ENCODE data around the gene TOB2. TPM values are rescaled to one million over a fixed set of nuclear protein-coding genes. Genes with fewer than 3 reads are reported as not detected.

Gene TOB2
- polyA plus RNA-seq, 1 of the 3 experiments (the other 2 are of a cell fraction): 8.3 TPM

DNA sequence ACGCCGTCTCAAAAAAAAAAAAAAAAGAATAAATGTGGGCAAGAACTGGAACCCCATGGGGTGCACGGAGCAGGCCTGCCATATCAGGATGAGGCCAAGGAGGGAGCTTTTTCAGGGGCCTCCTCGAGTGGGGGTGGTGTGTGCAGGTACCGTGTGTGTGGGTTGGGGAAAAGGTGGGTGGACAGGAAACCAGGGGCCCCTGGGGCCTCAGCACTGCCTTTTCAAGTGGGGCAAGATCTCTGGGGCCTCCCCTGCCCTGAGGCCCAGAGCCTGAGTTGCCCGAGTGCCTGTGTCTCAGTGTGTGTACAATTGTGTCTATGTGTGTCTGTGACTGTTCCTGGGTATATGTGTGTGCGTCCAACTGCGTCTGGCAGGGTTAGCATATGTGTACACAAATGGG, 41.0 kb downstream of the TOB2 start:
- Histone ChIP-seq H3K27ac (ENCODE audit: low read depth in 2 of 2, low read length in 1 of 2) (no peak overlapping the region), H3K36me3 (replicated peaks in 1 of 2; ENCODE audit: control insufficient read depth in 1 of 2, insufficient read depth in 2 of 2, low read length in 1 of 2) (no peaks in the 10 kb centered on the region), H3K9me3 (no peaks in the 10 kb centered on the region), H3K4me3 (ENCODE audit: low read depth in 2 of 2, low read length in 1 of 2) (no peak overlapping the region), H3K4me1 (ENCODE audit: control insufficient read depth in 1 of 2, insufficient read depth in 2 of 2, low read depth in 1 of 2, low read length in 1 of 2) (peaks cover 10 to 13% of the 10 kb centered on the region in 2 experiments; a peak in 2 of 4 replicates), H3K9ac (no peak overlapping the region), H3K4me2 (no peak overlapping the region), H3K79me2 (ENCODE audit: insufficient read depth) (no peaks in the 10 kb centered on the region), H3K9me2 (no peaks in the 10 kb centered on the region), H3F3A (replicated peaks; ENCODE audit: insufficient read depth) (no peaks in the 10 kb centered on the region), H4K20me1 (ENCODE audit: insufficient read depth) (no peaks in the 10 kb centered on the region), H2AFZ (ENCODE audit: low read depth) (no peak overlapping the region), H3K27me3 (ENCODE audit: insufficient read depth) (no peaks in the 10 kb centered on the region)
- 88% methylated on average over 7 of the region's 8 CpGs for WGBS (ENCODE audit: low lambda C conversion rate)
- DNase-seq: no peak
- no peak for TF ChIP-seq EP300 (IDR thresholded peaks at IDR 0.05; ENCODE audit: borderline replicate concordance in 1 of 2, low read depth in 1 of 2, low read length in 1 of 2)
- TF ChIP-seq SMC3 (IDR thresholded peaks at IDR 0.05; ENCODE audit: low read depth, low read length): no peak
- TF ChIP-seq, protein P1, sequence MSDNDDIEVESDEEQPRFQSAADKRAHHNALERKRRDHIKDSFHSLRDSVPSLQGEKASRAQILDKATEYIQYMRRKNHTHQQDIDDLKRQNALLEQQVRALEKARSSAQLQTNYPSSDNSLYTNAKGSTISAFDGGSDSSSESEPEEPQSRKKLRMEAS (IDR thresholded peaks at IDR 0.05; ENCODE audit: low read depth): no peak
- TF ChIP-seq, protein P2, sequence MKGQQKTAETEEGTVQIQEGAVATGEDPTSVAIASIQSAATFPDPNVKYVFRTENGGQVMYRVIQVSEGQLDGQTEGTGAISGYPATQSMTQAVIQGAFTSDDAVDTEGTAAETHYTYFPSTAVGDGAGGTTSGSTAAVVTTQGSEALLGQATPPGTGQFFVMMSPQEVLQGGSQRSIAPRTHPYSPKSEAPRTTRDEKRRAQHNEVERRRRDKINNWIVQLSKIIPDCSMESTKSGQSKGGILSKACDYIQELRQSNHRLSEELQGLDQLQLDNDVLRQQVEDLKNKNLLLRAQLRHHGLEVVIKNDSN (IDR thresholded peaks at IDR 0.05; ENCODE audit: borderline replicate concordance, low read depth): no peak
- TF ChIP-seq ZBTB33 (IDR thresholded peaks at IDR 0.05; ENCODE audit: borderline replicate concordance, low read depth): no peak
- POLR2A ChIA-PET: no interaction called here
- CTCF ChIA-PET: interaction anchor here (2.8 to 5.7 kb wide), 2 partner anchors 112 to 127 kb away, joined by 11 to 69 read pairs; no protein-coding TSS in a partner anchor

DNA sequence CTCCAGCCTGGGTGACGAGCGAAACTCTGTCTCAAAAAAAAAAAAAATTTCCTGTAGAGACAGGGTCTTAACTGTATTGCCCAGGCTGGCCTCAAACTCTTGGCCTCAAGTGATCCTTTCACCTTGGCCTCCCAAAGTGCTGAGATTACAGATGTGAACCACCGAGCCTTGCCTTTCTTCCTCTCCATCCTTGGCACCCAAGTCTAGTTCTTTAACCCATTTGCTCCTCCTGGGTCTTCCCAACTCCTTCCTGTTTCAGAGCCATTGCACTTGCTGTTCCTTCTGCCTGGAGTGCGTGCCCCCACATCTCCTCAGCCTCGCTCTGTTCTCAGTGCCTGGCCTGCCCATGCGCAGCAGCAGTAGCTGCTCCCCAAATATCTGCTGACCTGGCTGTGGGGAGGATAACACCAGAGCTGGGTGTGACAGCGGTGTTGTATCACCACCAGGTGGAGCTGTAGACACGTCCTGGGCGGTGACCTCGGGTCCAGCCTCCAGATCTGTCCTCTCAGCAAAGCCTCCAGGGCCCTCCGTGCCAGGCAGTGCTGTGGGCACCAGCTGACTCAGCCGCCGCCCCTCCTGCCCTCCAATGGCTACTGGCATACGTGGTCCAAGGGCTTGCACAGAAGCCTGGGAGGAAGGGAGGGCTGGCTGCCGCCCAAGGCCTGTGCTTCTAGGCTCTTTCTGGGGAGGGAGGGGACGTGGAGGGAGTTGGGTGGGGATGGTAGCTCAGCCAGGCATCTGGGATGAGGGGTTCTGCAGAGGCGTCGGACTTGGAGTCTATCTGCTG, 42.9 kb downstream of the TOB2 start:
- peak; percentile 82 for DNase-seq
- no peak overlapping the region for H3K4me2 ChIP-seq
- no peaks in the 10 kb centered on the region for H3K9me2 ChIP-seq
- H3K9me3 ChIP-seq: no peaks in the 10 kb centered on the region
- CTCF ChIA-PET: interaction anchor here (0.6 to 5.7 kb wide), 25 partner anchors 9 to 489 kb away, joined by 3 to 69 read pairs (median 4); partner anchors contain the start of genes TEF and TOB2
- H2AFZ ChIP-seq (ENCODE audit: low read depth): no peak overlapping the region
- H3K79me2 ChIP-seq (ENCODE audit: insufficient read depth): no peaks in the 10 kb centered on the region
- H3K36me3 ChIP-seq (replicated peaks in 1 of 2; ENCODE audit: control insufficient read depth in 1 of 2, insufficient read depth in 2 of 2, low read length in 1 of 2): no peaks in the 10 kb centered on the region
- POLR2A ChIA-PET: interaction anchor here (0.9 to 3.0 kb wide), 6 partner anchors 9 to 120 kb away, joined by 3 to 15 read pairs (median 4); partner anchors contain the start of genes ACO2, PHF5A, TEF and TOB2
- 40% methylated on average over 7 of the region's 18 CpGs for whole genome bisulfite sequencing (ENCODE audit: low lambda C conversion rate)
- H4K20me1 ChIP-seq (ENCODE audit: insufficient read depth): no peaks in the 10 kb centered on the region
- no peaks in the 10 kb centered on the region for H3F3A ChIP-seq (replicated peaks; ENCODE audit: insufficient read depth)
- H3K9ac ChIP-seq: no peak overlapping the region
- no peaks in the 10 kb centered on the region for H3K27me3 ChIP-seq (ENCODE audit: insufficient read depth)
- no peak overlapping the region; a peak in 1 of 4 replicates for H3K4me3 ChIP-seq (ENCODE audit: low read depth in 2 of 2, low read length in 1 of 2)
- no peak overlapping the region; a peak in 1 of 4 replicates for H3K27ac ChIP-seq (ENCODE audit: low read depth in 2 of 2, low read length in 1 of 2)
- peaks cover 10 to 16% of the 10 kb centered on the region in 2 experiments; a peak in 2 of 4 replicates for H3K4me1 ChIP-seq (ENCODE audit: control insufficient read depth in 1 of 2, insufficient read depth in 2 of 2, low read depth in 1 of 2, low read length in 1 of 2)
- TF ChIP-seq MXI1 (IDR thresholded peaks at IDR 0.05; ENCODE audit: low read depth, low read length): no peak
- TF ChIP-seq RFX5 (IDR thresholded peaks at IDR 0.05; ENCODE audit: low read length): no peak
- TF ChIP-seq SIN3A (IDR thresholded peaks at IDR 0.05; ENCODE audit: borderline replicate concordance, low read depth, low read length): peak; percentile 66; the same call in 1 of the 2 replicates
- no peak for TF ChIP-seq GATA2 (CRISPR knock-in tag; IDR thresholded peaks at IDR 0.05)
- no peak for TF ChIP-seq TEAD4 (IDR thresholded peaks at IDR 0.05; ENCODE audit: borderline replicate concordance, insufficient read depth)
- TF ChIP-seq PBX3 (IDR thresholded peaks at IDR 0.05): no peak
- peak; percentile 54 for TF ChIP-seq NRF1 (IDR thresholded peaks at IDR 0.05; ENCODE audit: low read depth, low read length)
- TF ChIP-seq ZBTB33 (IDR thresholded peaks at IDR 0.05; ENCODE audit: borderline replicate concordance, low read depth): no peak
- no peak for TF ChIP-seq RCOR1 (IDR thresholded peaks at IDR 0.05; ENCODE audit: low read length)
- TF ChIP-seq, protein P1 (IDR thresholded peaks at IDR 0.05; ENCODE audit: low read depth): no peak
- TF ChIP-seq CTCF (IDR thresholded peaks at IDR 0.05): peak; percentile 69
- no peak for TF ChIP-seq GABPA (IDR thresholded peaks at IDR 0.05; ENCODE audit: low read depth)
- TF ChIP-seq SMC3 (IDR thresholded peaks at IDR 0.05; ENCODE audit: low read depth, low read length): peak; percentile 78
